GM10248 (cell line): Measurements from ENCODE around the gene C7orf57.

Experiments
- CTCF ChIA-PET: fragments of 300-600 bp; sonication (Branson Sonifier 250); formaldehyde crosslinking; extraction: SDS; loops from one replicate; lab custom pipeline; 2021; ENCODE audit warnings: antibody characterized with exemption; lab: Yijun Ruan, JAX
- POLR2A ChIA-PET: fragments of 350-650 bp; sonication (Branson Sonifier 250); formaldehyde crosslinking; extraction: SDS; loops from one replicate; lab custom pipeline; 2020; ENCODE audit warnings: antibody characterized with exemption; lab: Yijun Ruan, JAX
- DNase-seq: peaks from one replicate; pipeline ENCODE4 v3.0.0; 2012; ENCODE audit errors: extremely low spot score
- TF ChIP-seq, protein P1 (sequence below): IDR thresholded peaks from 2 replicates; pipeline ENCODE4 v1.5.1; 2012; ENCODE audit warnings: mild to moderate bottlenecking, low read depth; ENCODE audit errors: extremely low read depth, missing control alignments, control extremely low read depth

The C7orf57 gene

DNA sequence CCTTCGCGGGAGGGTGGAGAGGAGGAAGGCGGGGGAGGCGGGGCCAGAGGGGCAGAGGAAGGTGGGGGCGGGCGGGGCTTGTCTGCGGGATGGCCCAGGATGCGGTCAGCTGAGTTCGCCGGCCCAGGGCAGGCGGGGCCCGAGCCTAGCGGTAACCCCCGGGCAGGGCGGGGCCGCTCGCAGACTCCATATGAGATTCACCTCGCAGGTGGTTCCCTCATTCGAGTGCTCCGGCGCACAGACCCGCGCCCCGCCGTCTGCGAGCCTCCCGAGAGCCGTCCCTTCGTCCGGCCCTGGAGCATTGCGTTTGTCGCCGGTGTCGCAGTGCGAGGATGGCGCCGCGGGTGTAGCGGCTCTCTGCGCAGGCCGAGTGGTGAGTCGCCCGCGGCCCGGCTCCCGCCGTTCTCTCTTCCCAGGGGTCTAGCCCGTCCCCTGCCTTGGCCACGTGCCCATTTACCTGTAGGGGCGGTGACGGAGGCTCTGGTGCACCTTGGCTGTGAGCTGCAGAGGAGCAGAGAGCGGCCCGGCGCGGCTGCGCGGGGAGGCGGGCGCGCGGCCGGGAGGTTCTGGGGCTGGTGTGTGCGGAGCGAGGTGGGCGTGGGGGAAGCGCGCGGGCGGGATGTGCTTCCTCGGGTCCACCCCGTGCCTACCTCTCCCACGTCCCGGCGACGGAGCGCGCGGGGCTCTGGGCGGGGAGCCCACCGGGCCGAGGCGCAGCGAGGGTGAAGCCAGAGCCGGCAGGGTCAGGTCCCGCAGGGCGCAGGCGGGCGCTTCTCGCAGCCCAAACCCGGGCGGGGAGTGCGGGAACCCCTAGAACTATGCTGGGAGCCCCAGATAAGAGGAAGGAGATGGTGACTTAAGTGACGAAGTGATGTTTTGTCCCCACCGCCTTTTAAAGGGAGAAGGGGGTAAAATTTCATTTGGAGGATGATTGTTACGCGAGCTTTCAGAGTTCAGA lies 54.0 kb downstream of the C7orf57 start, which contains the start of gene UPP1:
Gene UPP1, plus strand, starts transcription at position 220 of the 958 bp plus-strand sequence. CDS start 5,519 bp downstream, outside the sequence.
- CTCF ChIA-PET = interaction anchor here (0.8 to 2.3 kb wide), 6 partner anchors 10 to 144 kb away, joined by 3 to 8 read pairs (median 6); no protein-coding TSS in a partner anchor
- TF ChIP-seq, protein P1, sequence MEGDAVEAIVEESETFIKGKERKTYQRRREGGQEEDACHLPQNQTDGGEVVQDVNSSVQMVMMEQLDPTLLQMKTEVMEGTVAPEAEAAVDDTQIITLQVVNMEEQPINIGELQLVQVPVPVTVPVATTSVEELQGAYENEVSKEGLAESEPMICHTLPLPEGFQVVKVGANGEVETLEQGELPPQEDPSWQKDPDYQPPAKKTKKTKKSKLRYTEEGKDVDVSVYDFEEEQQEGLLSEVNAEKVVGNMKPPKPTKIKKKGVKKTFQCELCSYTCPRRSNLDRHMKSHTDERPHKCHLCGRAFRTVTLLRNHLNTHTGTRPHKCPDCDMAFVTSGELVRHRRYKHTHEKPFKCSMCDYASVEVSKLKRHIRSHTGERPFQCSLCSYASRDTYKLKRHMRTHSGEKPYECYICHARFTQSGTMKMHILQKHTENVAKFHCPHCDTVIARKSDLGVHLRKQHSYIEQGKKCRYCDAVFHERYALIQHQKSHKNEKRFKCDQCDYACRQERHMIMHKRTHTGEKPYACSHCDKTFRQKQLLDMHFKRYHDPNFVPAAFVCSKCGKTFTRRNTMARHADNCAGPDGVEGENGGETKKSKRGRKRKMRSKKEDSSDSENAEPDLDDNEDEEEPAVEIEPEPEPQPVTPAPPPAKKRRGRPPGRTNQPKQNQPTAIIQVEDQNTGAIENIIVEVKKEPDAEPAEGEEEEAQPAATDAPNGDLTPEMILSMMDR = no peak
- POLR2A ChIA-PET = interaction anchor here (0.6 to 1.0 kb wide), 3 partner anchors 16 to 270 kb away, joined by 3 to 6 read pairs (median 4); no protein-coding TSS in a partner anchor
- peak; percentile 90 for DNase-seq

DNA sequence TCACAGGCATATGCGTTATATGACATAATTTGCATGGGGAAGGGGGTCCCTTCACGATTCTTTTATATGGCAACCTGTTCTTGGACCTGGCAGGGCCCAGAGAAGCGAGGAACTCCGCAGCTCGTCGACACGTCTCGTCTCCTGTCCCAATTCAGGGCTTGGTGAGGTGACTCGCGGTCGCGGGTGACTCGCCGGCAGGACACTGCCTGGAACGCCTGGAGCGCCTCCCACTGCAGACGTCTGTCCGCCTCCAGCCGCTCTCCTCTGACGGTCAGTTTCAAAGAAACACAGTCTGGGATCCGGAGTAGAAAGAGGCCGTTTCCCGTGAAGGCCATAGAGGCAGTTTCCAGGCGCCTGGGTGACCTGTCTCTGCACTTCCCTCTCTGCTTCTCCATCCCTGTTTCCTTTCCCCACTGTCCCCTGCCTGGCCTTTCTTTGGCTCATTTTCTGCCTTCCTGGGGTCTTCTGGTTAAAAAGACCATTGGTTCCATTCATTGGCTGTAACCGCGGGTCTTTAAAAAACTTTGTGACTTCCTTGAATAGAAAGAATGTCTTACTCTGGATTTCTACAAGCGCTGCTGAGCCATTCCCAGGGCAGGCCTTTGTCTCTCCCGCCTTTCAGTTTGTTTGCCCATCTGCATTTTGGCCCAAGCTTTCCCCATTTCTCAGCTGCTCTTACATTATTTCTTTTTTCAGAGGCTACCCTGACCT lies 54.9 kb downstream of the C7orf57 start:
- POLR2A ChIA-PET = interaction anchor here (0.7 kb wide), 1 partner anchor 108 kb away, joined by 3 read pairs; no protein-coding TSS in a partner anchor
- DNase-seq = no peak
- TF ChIP-seq, protein P1 = no peak
- CTCF ChIA-PET = interaction anchor here (0.8 to 2.3 kb wide), 2 partner anchors 9 to 99 kb away, joined by 3 to 6 read pairs; no protein-coding TSS in a partner anchor

DNA sequence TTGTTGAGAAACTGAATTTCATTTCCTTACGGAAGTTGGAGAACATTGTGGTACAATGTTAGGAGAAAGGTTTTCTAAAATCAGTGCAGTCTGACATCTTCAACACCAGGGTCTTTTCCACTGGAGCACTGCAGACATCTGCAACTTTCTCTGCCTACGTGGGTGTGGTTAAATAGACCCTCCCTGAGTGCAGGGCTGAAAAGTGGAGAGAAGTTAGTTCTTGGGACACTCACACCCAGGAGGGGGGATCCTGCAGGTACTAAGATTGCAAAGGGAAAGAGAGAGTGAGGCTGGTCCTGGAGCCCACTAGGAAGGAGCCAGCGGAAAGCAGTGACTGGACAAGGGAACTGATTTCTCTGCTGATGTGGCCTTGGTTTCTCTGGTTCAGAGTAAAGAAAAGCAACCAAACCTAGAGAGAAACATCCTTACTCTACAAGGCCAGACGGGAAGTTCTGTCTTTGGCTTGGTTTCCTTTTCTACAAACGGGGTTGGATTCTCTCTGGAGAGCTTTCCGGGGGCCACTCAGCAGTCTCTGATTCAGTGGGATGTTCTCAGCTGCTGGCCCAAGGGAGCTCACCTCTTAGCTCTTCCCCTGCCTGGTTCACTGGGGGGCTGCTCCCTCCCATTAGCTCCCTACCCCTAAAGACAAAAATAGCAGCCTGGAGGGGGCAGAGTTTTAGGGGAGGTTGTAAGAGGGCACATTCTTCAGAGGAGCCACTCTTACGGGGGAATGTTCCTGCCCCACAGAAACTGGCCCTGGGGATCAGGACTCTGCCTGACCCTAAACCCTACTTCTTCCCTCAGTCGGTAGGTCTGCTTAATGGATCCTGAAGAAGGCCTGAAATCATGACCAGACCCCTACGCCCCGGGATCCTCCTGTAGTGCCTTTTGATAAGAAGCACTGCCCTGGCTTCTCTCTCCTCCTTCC lies 56.4 kb downstream of the C7orf57 start:
- no peak for DNase-seq
- ChIA-PET POLR2A (no interaction called here), CTCF (interaction anchor here (0.7 to 2.7 kb wide), 8 partner anchors 10 to 826 kb away, joined by 3 to 13 read pairs (median 5); no protein-coding TSS in a partner anchor)
- TF ChIP-seq, protein P1 = no peak

DNA sequence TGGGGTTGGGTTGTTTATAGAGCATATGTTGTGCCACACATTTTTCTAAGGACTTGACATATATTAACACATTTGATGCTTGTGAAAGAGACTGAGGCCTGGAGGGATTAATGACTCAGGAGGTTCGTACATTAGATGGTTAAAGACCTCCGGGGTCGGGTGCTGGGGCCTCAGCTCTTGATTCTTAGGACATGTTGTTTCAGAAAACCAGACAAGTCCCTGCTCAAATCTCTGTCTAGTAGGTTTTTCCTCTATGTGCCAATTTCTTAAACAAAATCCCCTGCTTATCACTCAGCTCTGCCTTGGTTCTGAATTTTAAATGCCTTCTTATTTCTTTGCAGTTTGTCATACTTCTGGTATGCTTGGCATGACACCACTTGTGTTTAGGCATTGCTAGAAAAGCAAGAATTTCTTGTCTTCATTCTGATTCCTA lies 59.5 kb downstream of the C7orf57 start:
- DNase-seq = no peak
- ChIA-PET POLR2A (no interaction called here), CTCF (interaction anchor here (1.8 to 2.7 kb wide), 3 partner anchors 15 to 150 kb away, joined by 4 to 23 read pairs (median 12); no protein-coding TSS in a partner anchor)
- TF ChIP-seq, protein P1 = no peak

DNA sequence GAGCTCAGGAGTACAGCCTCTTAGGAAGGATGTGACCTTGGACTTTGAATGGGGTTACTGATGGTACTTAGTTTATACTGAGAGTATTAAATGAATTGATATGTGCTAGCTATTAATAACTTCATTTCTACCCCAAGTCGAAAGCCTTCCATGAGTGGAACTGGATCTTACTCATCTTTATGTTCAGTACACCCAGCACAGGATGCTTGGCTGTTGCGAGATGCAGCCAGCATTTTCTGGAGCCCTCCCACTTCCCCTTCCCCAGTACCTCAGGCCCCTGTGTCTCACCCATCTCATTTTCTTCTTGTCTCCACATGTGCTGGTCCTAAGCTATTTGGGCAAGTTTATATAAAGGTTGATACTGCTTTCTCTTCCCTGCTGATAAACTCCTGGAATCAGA lies 60.9 kb downstream of the C7orf57 start:
- TF ChIP-seq, protein P1 = no peak
- CTCF ChIA-PET = interaction anchor here (0.8 to 2.7 kb wide), 5 partner anchors 11 to 151 kb away, joined by 4 to 23 read pairs (median 4); no protein-coding TSS in a partner anchor
- POLR2A ChIA-PET = no interaction called here

More for the DNA sequence above, 60.9 kb downstream of the C7orf57 start:
- no peak for DNase-seq
